Measurements from ENCODE around the gene SERP2.

Gene SERP2

GRCh38 chr13:44437356-44438233 lies 64.0 kb downstream of the SERP2 start:
- DNase-seq: peak; percentile 16

DNA sequence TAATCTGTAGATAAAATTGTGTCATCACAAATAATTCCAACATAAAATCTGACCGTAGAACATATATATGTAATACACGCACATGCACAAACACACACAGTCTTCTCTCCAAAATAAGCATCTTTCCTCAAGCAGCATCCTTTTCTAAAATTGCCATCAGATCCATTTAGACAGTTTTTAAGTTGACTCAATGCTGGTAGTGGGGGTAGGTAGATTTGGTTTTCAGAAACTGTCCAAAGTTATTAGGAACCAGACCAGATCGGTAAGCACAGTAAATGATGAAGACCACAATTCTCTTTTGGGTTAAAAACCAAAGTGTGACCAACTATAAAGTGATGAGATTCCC lies 64.6 kb downstream of the SERP2 start:
- DNase-seq: no peak

DNA sequence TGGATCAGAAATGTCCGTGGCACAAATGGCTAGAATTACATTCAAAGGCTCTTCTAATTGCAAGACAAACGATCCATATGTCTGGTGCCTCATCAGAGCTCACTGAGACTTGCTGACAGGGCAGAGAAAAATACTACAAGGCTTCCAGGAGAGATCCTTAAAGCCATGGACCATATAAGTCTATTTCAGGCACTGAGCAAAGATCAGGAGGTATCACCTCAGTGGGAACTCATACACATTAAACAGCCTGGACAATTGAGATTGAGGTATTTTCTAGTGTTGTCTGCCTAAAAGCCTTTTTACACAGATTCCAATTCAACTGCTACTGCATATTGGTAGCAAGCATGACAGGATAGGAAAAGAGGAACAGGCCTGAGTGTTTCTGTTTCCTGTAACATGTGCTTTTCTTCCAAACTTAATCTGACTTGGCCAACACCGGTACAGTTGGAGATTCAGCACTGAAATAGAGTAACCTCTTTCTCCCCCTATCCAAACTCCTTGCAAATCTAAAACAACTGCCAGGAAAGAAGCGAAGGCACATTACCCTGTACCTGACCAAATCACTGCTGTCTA lies 65.9 kb downstream of the SERP2 start:
- no peak for DNase-seq

DNA sequence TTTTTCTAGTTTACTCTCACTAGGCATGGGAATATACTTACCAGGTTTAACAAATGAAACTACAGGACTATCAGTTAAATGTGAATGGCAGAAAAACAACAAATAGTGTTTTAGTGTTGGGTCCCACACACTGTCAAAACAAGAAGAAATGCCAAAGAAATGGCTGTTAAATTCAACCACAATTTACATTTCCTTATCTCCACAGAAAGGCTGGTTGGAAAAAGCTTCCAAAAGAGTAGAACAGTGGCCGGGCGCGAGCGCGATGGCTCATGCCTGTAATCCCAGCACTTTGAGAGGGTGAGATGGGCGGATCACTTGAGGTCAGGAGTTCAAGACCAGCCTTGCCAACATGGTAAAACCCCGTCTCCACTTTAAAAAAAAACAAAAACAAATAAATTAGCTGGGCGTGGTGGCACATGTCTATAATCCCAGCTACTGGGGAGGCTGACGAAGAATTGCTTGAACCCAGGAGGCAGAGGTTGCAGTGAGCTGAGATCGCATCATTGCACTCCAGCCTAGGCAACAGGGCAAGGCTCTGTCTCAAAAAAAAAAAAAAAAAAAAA lies 66.5 kb downstream of the SERP2 start:
- no peak for DNase-seq

All from NCI-H2171 (cell line).